ENCODE data around the gene PCDHB12. TPM values are rescaled to one million over a fixed set of nuclear protein-coding genes. Genes with fewer than 3 reads are reported as not detected.
"Not testable (repeated sequence)": the region's sequence is repeated elsewhere in the genome, so short reads cannot be mapped to it uniquely, and the experiment has no call there.

The PCDHB12 gene
- polyA plus RNA-seq, 6 donors from 2014 or later: not detected

DNA sequence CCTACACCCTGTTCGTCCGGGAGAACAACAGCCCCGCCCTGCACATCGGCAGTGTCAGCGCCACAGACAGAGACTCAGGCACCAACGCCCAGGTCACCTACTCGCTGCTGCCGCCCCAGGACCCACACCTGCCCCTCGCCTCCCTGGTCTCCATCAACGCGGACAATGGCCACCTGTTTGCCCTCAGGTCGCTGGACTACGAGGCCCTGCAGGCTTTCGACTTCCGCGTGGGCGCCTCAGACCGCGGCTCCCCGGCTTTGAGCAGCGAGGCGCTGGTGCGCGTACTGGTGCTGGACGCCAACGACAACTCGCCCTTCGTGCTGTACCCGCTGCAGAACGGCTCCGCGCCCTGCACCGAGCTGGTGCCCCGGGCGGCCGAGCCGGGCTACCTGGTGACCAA, 19.8 kb upstream of the PCDHB12 start:
- peaks cover 35 to 78% (median 46%) of the 10 kb centered on the region in 3 donors for H3K27me3 Mint-ChIP-seq
- not testable (repeated sequence) for H3K4me3 Mint-ChIP-seq; ATAC-seq (ENCODE audit: low read depth in 2 of 2); DNase-seq; H3K27ac Mint-ChIP-seq; H3K4me1 Mint-ChIP-seq
- H3K9me3 Mint-ChIP-seq: peaks cover 7 to 74% (median 46%) of the 10 kb centered on the region in 7 donors
- H3K36me3 Mint-ChIP-seq: peaks cover 18 to 43% of the 10 kb centered on the region in 2 donors

DNA sequence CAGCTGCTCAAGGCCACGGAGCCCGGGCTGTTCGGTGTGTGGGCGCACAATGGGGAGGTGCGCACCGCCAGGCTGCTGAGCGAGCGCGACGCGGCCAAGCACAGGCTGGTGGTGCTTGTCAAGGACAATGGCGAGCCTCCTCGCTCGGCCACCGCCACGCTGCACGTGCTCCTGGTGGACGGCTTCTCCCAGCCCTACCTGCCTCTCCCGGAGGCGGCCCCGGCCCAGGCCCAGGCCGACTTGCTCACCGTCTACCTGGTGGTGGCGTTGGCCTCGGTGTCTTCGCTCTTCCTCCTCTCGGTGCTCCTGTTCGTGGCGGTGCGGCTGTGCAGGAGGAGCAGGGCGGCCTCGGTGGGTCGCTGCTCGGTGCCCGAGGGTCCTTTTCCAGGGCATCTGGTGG, 19.4 kb upstream of the PCDHB12 start:
- not testable (repeated sequence) for H3K4me3 Mint-ChIP-seq

GRCh38 chr5:141192110-141192725, 16.3 kb upstream of the PCDHB12 start, which contains the start of gene PCDHB10:
PCDHB10 (plus strand) TSS chr5:141192353; CDS start chr5:141192553, 200 bp downstream.
- DNase-seq: no peak
- Mint-ChIP-seq H3K36me3 (peaks cover 12 to 44% of the 10 kb centered on the region in 2 donors), H3K4me3 (peak within 1 kb of the TSS in 2 of 8 donors; percentile 8 to 45), H3K27ac (no peak within 1 kb of the TSS), H3K27me3 (peaks cover 23 to 53% (median 28%) of the 10 kb centered on the region in 3 donors), H3K9me3 (peaks cover 7 to 78% (median 55%) of the 10 kb centered on the region in 7 donors), H3K4me1 (peaks cover 0 to 2% (median 0%) of the 10 kb centered on the region in 3 donors)
- no peak for ATAC-seq (ENCODE audit: low read depth in 2 of 2)

More for the DNA sequence above, 19.4 kb upstream of the PCDHB12 start:
- H3K36me3 Mint-ChIP-seq: peaks cover 18 to 43% of the 10 kb centered on the region in 2 donors
- DNase-seq; ATAC-seq (ENCODE audit: low read depth in 2 of 2); H3K4me1 Mint-ChIP-seq: not testable (repeated sequence)
- peaks cover 35 to 77% (median 46%) of the 10 kb centered on the region in 3 donors for H3K27me3 Mint-ChIP-seq
- peak overlapping the region in 1 of 6 donors; percentile 59 for H3K27ac Mint-ChIP-seq
- peaks cover 7 to 74% (median 46%) of the 10 kb centered on the region in 7 donors for H3K9me3 Mint-ChIP-seq

DNA sequence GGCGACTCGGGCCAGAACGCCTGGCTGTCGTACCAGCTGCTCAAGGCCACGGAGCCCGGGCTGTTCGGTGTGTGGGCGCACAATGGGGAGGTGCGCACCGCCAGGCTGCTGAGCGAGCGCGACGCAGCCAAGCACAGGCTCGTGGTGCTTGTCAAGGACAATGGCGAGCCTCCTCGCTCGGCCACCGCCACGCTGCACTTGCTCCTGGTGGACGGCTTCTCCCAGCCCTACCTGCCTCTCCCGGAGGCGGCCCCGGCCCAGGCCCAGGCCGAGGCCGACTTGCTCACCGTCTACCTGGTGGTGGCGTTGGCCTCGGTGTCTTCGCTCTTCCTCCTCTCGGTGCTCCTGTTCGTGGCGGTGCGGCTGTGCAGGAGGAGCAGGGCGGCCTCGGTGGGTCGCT, 14.2 kb upstream of the PCDHB12 start:
- H3K27me3 Mint-ChIP-seq: peaks cover 22 to 58% (median 33%) of the 10 kb centered on the region in 3 donors
- not testable (repeated sequence) for H3K27ac Mint-ChIP-seq; H3K4me3 Mint-ChIP-seq; H3K4me1 Mint-ChIP-seq; DNase-seq; ATAC-seq (ENCODE audit: low read depth in 2 of 2)
- peaks cover 8 to 85% (median 48%) of the 10 kb centered on the region in 7 donors for H3K9me3 Mint-ChIP-seq
- H3K36me3 Mint-ChIP-seq: peaks cover 14 to 48% of the 10 kb centered on the region in 2 donors

GRCh38 chr5:141196363-141196762, 12.2 kb upstream of the PCDHB12 start:
- no peak overlapping the region for H3K27ac Mint-ChIP-seq
- no peaks in the 10 kb centered on the region for H3K4me1 Mint-ChIP-seq
- peaks cover 30 to 61% (median 30%) of the 10 kb centered on the region in 3 donors for H3K27me3 Mint-ChIP-seq
- no peak for DNase-seq
- peaks cover 10 to 87% (median 51%) of the 10 kb centered on the region in 7 donors for H3K9me3 Mint-ChIP-seq
- peaks cover 22 to 51% of the 10 kb centered on the region in 2 donors for H3K36me3 Mint-ChIP-seq
- no peak for ATAC-seq (ENCODE audit: low read depth in 2 of 2)
- H3K4me3 Mint-ChIP-seq: no peak overlapping the region

DNA sequence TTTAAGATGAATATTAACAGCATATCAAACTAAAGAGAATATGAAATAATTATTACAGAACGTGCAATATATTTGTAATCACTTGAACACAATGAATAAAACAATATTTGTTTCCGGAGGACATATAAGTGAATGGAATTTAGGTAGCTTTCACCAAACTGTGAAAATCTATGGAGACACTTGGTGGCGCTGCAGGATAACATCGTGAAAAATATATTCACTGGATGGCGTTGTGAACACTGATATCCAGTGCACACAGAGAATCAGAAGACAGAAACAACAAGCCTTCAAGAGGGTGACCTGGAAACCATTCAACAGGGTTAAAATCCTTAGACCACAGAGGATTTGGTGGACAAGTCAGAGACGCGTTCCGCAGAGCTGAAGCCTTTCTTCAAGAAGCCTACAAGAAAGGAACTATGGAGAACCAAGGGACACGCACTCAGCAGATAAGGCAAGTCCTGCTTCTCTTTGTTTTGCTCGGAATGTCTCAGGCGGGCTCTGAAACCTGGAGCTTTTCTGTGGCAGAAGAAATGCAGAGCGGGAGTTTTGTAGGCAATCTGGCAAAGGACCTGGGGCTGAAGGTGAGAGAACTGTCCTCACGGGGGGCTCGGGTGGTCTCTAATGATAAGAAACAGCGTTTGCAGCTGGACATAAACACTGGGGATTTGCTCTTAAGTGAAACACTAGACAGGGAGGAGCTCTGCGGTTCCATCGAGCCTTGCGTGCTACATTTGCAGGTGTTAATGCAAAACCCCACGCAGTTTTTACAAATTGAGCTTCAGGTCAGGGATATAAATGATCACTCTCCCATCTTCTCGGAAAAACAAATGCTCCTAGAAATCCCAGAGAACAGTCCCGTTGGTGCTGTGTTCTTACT, 8.9 kb upstream of the PCDHB12 start, which contains the start of gene PCDHB11:
Gene PCDHB11, plus strand, starts transcription at position 269 of the 877 bp plus-strand sequence. Its CDS starts 148 bp downstream, at position 417.
- no peaks in the 10 kb centered on the region for H3K4me1 Mint-ChIP-seq
- H3K27ac Mint-ChIP-seq: no peak within 1 kb of the TSS
- no peak within 1 kb of the TSS for H3K4me3 Mint-ChIP-seq
- ATAC-seq (ENCODE audit: low read depth in 2 of 2) (no peak), DNase-seq (no peak)
- peaks cover 10 to 78% (median 39%) of the 10 kb centered on the region in 7 donors for H3K9me3 Mint-ChIP-seq
- peaks cover 22 to 29% of the 10 kb centered on the region in 2 donors for H3K36me3 Mint-ChIP-seq
- peaks cover 20 to 59% (median 29%) of the 10 kb centered on the region in 3 donors for H3K27me3 Mint-ChIP-seq

DNA sequence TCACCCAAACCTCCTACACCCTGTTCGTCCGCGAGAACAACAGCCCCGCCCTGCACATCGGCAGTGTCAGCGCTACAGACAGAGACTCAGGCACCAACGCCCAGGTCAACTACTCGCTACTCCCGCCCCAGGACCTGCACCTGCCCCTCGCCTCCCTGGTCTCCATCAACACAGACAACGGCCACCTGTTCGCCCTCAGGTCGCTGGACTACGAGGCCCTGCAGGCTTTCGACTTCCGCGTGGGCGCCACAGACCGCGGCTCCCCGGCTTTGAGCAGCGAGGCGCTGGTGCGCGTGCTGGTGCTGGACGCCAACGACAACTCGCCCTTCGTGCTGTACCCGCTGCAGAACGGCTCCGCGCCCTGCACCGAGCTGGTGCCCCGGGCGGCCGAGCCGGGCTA, 7.4 kb upstream of the PCDHB12 start:
- not testable (repeated sequence) for H3K4me3 Mint-ChIP-seq; H3K4me1 Mint-ChIP-seq; ATAC-seq (ENCODE audit: low read depth in 2 of 2); DNase-seq
- Mint-ChIP-seq H3K27ac (peak overlapping the region in 1 of 6 donors; percentile 37), H3K27me3 (peaks cover 20 to 68% (median 37%) of the 10 kb centered on the region in 3 donors), H3K36me3 (peaks cover 21 to 27% of the 10 kb centered on the region in 2 donors), H3K9me3 (peaks cover 10 to 66% (median 35%) of the 10 kb centered on the region in 7 donors)

- peaks cover 24 to 74% (median 40%) of the 10 kb centered on the region in 3 donors for H3K27me3 Mint-ChIP-seq
- peak overlapping the region in 2 of 6 donors; percentile 44 to 68 for H3K27ac Mint-ChIP-seq
- ATAC-seq (ENCODE audit: low read depth in 2 of 2); H3K4me1 Mint-ChIP-seq; DNase-seq; H3K4me3 Mint-ChIP-seq: not testable (repeated sequence)
- peaks cover 15 to 22% of the 10 kb centered on the region in 2 donors for H3K36me3 Mint-ChIP-seq
- peaks cover 10 to 60% (median 30%) of the 10 kb centered on the region in 7 donors for H3K9me3 Mint-ChIP-seq
Observed at GRCh38 chr5:141201646-141202045, 6.9 kb upstream of the PCDHB12 start.

GRCh38 chr5:141210281-141210680, 1.8 kb downstream of the PCDHB12 start:
- not testable (repeated sequence) for H3K4me1 Mint-ChIP-seq; DNase-seq; H3K4me3 Mint-ChIP-seq; H3K36me3 Mint-ChIP-seq; H3K27ac Mint-ChIP-seq; ATAC-seq (ENCODE audit: low read depth in 2 of 2)
- Mint-ChIP-seq H3K27me3 (peaks cover 62 to 76% (median 63%) of the 10 kb centered on the region in 3 donors), H3K9me3 (peaks cover 0 to 47% (median 16%) of the 10 kb centered on the region in 7 donors)

GRCh38 chr5:141210849-141211248, 2.3 kb downstream of the PCDHB12 start:
- Mint-ChIP-seq H3K27me3 (peaks cover 61 to 77% (median 62%) of the 10 kb centered on the region in 3 donors), H3K9me3 (peaks cover 0 to 50% (median 19%) of the 10 kb centered on the region in 7 donors)
- not testable (repeated sequence) for H3K4me3 Mint-ChIP-seq; DNase-seq; ATAC-seq (ENCODE audit: low read depth in 2 of 2); H3K4me1 Mint-ChIP-seq; H3K36me3 Mint-ChIP-seq; H3K27ac Mint-ChIP-seq

DNA sequence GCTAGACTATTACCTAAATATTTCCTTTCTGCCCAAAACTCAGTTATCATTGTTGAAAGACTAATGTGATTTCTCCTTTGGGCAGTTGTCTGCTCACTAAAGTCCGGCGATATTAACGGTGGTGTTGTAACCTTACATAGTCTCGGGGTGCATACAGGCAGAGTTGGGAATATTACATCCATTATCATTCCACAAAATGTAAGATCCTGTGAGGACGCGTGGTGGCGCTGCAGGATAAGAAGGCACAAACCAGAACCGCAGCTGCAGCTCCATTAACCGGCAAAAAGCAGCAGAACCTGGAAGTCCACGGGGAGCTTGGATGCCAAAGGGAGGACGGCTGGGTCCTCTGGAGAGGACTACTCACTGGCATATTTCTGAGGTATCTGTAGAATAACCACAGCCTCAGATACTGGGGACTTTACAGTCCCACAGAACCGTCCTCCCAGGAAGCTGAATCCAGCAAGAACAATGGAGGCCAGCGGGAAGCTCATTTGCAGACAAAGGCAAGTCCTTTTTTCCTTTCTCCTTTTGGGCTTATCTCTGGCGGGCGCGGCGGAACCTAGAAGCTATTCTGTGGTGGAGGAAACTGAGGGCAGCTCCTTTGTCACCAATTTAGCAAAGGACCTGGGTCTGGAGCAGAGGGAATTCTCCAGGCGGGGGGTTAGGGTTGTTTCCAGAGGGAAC, 5.3 kb downstream of the PCDHB12 start, which contains the start of gene PCDHB13:
Gene PCDHB13, plus strand, starts transcription at position 264 of the 684 bp plus-strand sequence. Its CDS starts 205 bp downstream, at position 469.
- not testable (repeated sequence) for H3K4me1 Mint-ChIP-seq; DNase-seq; H3K4me3 Mint-ChIP-seq; ATAC-seq (ENCODE audit: low read depth in 2 of 2); H3K27ac Mint-ChIP-seq
- peaks cover 51 to 70% (median 51%) of the 10 kb centered on the region in 3 donors for H3K27me3 Mint-ChIP-seq
- H3K36me3 Mint-ChIP-seq: peaks cover 7 to 20% of the 10 kb centered on the region in 2 donors
- peaks cover 4 to 70% (median 34%) of the 10 kb centered on the region in 7 donors for H3K9me3 Mint-ChIP-seq

DNA sequence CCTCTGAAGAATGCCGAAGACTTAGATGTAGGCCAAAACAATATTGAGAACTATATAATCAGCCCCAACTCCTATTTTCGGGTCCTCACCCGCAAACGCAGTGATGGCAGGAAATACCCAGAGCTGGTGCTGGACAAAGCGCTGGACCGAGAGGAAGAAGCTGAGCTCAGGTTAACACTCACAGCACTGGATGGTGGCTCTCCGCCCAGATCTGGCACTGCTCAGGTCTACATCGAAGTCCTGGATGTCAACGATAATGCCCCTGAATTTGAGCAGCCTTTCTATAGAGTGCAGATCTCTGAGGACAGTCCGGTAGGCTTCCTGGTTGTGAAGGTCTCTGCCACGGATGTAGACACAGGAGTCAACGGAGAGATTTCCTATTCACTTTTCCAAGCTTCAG, 6.1 kb downstream of the PCDHB12 start:
- H3K4me3 Mint-ChIP-seq; DNase-seq; ATAC-seq (ENCODE audit: low read depth in 2 of 2); H3K27ac Mint-ChIP-seq; H3K4me1 Mint-ChIP-seq: not testable (repeated sequence)
- peaks cover 7 to 70% (median 39%) of the 10 kb centered on the region in 7 donors for H3K9me3 Mint-ChIP-seq
- H3K36me3 Mint-ChIP-seq: peaks cover 11 to 23% of the 10 kb centered on the region in 2 donors
- H3K27me3 Mint-ChIP-seq: peaks cover 49 to 67% (median 53%) of the 10 kb centered on the region in 3 donors

Measured in naive B cell (primary cell).